NCI-H345 (cell line): ENCODE data around the gene SCT.

Experiments used
- DNase-seq: peaks from one replicate; lab custom pipeline; 2025; lab: John Stamatoyannopoulos, UW

Gene SCT

DNA sequence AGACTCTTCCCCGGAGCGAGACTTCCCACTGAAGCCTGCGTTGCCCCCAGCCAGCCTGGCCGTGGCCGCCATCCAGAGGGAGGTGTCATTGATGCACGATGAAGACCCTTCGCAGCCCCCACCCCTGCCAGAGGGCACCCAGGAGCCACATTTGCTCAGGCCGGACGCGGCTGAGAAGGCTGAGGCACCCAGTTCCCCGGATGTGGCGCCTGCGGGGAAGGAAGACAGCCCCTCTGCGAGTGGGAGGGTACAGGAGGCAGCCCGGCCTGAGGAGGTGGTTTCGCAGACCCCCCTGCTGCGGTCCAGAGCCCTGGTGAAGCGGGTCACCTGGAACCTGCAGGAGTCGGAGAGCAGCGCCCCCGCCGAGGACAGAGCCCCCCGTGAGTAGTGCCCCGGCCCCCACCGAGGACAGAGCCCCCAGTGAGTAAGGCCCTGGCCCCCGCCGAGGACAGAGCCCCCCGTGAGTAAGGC, 17.6 kb downstream of the SCT start:
- no peak for DNase-seq

DNA sequence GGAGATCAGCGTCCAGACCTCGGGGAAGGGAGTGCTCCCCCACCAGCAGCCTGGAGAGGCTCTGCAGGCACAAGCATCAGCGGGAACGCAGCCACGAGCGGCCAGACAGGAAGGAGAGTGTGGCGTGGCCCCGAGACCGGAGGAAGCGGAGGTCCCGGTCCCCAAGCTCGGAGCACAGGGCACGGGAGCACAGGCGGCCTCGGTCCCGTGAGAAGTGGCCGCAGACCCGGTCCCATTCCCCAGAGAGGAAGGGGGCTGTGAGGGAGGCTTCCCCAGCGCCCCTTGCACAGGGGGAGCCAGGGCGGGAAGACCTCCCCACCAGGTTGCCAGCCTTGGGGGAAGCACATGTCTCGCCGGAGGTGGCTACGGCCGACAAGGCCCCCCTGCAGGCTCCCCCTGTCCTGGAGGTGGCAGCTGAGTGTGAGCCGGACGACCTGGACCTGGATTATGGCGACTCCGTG, 18.2 kb downstream of the SCT start:
- no peak for DNase-seq

DNA sequence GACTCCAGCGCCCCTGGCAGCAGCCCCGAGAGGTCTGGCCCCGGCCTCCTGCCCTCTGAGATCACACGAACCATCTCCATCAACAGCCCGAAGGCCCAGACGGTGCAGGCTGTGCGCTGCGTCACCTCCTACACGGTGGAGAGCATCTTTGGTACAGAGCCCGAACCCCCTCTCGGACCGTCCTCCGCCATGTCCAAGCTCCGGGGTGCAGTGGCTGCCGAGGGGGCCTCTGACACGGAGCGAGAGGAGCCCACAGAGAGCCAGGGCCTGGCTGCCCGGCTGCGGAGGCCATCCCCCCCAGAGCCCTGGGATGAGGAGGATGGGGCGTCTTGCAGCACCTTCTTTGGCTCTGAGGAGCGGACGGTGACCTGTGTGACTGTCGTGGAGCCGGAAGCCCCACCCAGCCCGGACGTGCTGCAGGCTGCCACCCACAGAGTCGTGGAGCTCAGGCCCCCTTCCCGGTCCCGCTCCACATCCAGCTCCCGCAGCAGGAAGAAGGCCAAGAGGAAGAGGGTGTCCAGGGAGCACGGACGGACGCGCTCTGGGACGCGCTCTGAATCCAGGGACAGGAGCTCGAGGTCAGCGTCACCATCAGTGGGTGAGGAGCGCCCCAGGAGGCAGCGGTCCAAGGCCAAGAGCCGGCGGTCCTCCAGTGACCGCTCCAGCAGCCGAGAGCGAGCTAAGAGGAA, 18.9 kb downstream of the SCT start:
- DNase-seq = no peak

DNA sequence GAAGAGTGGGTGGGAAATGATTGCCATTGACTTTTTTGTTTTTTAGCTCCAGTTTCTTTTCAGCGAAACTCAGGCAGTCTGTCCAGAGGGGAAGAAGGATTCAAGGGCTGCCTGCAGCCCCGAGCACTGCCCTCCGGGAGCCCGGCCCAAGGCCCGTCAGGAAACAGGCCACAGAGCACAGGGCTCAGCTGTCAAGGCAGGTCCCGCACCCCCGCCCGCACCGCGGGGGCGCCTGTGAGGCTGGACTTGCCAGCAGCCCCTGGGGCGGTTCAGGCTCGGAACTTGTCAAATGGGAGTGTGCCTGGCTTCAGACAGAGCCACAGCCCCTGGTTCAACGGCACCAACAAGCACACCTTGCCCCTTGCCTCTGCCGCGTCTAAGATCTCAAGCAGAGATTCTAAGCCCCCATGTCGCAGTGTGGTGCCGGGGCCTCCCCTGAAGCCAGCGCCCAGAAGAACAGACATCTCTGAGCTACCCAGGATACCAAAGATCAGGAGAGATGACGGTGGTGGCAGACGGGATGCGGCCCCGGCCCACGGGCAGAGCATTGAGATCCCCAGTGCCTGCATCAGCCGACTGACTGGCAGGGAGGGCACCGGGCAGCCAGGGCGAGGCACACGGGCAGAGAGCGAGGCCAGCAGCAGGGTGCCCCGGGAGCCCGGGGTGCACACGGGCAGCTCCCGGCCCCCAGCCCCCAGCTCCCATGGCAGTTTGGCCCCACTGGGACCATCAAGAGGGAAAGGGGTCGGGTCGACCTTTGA, 19.8 kb downstream of the SCT start:
- no peak for DNase-seq

DNA sequence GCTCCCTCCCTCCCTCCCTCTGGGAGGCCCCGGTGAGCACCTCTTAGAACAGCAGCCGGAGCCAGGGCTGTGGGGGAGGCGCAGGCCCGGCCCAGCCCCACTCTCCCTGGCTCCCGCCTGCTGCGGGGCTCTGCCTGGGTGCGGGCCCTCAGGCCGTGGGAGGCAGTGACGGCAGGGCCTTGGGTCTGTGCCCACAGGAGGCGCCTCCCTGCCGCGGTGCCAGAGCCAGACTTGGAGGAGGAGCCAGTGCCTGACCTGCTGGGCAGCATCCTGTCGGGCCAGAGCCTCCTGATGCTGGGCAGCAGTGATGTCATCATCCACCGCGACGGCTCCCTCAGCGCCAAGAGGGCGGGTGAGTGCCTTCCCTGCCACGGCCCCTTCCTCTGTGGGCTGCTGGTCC, 20.7 kb downstream of the SCT start:
- DNase-seq = no peak

DNA sequence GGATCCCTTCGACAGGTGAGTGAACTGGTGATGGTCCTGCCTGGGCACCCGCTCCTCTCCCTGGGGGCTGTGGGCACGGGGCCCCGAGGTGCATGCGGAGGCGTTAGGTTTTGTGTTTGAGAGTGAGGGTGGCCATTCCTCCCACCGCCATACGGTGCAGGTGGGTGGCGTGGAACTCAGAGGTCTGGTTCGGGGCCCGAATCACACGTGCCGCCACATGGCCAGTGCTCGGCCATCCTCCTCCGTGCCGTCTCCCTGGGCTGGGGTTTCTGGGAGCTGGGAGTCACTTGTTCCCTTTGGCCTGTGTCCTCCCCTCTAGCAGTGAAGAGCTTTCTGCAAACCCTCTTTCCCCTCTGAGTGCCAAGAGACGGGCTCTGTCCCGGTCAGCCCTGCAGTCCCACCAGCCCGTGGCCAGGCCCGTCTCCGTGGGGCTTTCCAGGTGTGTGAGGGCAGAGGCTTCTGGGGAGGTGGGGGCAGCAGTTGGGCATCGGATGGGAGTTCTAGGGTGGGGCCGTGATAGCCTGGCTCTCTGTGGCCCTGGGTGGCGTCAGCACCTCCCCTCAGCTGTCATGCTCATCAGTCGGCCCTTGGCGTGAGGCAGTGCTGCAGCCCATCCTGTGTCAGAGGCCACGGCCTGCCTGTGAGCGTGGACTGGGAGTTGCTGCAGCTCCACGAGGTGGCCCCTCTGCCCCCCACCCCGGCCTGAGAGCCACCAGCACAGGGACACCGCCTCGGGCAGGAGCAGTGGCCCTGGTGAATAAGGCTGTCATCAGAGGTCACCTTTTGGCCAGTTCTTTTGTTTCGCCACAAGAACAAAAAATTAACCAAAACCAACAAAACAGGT, 21.5 kb downstream of the SCT start:
- DNase-seq = no peak

DNA sequence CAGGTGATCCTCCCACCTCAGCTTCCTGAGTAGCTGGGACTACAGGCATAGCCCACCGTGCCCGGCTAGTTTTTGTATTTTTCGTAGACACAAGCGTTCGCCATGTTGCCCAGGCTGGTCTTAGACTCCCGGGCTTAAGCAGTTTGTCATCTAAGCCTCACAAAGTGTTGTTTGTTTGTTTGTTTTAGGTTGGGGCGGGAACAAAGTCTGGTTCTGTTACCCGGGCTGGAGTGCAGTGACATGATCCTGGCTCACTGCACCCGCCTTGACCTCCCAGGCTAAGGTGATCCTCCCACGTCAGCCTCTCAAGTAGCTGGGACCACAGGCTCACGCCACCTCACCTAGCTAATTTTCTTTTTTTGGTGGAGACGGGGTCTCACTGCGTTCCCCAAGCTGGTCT, 23.8 kb downstream of the SCT start:
- DNase-seq = no peak

DNA sequence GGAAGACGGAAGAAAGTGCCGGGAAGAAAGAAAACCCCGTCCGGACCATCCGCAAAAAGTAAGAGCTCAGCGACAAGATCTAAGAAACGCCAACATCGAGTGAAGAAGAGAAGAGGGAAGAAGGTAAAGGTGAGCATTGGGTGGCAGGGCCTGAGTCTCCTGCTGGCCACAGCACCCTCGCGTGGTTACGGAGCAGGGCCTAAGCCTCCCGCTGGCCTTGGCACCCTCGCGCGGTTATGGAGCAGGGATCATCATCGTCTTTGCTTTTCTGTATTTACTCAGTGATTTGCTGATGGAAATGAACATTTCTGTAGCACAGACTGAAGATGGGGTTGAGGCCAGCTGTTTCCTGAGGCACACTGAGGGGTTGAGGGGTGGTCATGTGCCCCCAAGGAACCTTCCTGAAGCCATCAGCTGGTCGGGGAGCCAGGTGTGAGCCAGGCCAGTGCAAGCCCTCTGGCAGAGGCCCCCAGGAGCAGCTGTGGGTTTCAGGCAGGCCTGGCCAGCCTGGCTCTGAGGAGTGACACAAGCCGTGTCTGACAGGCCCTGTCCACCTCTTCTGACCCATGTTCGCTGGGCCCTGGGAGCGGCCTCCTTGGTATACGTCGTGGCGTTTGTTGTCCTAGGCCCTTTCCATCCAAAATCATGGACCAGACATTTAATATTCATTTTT, 25.3 kb downstream of the SCT start:
- no peak for DNase-seq

DNA sequence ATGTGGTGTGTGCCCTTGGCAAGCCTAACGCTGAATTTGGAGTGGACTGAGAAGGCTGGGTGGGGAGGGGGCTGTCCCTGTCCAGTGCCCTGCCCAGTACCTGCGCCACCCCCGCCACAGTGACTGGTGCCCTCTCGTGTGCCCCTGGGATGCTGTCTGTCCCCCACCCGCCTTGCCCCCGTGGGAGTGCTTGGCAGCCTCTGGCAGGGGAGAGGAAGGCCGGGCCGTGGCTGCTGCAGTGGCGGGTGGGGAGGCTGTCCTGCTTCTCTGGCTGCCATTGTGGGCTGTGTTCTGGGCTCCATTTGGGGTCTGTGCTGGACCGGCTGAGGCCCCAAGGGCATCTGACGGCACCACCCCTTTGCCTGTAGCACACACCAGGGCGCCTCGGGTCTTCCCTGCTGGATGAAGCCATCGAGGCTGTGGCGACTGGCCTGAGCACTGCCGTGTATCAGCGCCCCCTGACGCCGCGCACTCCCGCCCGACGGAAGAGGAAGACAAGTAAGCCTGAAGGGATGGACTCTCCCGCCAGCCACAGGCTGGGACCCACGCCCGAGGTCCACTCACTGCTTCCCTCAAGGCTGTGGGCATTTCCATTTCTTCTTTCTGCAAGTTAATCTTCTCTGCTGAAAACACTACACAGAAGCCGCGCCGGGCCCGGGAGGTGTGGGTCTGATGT, 28.8 kb downstream of the SCT start:
- DNase-seq = no peak

DNA sequence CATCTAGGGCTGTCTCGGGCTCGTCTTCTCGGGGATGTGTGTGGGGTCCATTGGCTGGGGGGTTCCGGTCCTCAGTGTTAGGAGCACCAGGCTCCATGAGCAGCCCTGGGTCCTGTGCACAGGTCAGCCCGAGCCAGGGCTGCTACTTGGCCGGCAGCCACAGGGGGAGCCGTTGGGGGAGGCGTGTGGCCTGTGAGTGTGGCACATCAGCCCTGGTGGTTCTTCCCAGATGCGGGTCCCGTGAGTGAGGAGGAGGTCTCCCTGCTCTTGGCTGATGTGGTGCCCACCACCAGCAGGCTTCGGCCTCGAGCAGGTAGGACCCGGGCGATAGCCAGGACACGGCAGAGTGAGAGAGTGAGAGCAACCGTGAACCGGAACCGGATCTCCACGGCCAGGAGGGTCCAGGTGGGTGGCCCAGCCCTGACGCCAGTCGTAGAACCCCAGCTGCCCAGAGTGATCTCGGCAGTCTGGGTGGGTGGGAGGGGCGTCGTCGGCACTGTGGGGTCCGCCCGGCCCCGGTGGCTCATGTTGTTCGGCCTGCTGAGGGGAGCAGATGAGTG, 29.7 kb downstream of the SCT start:
- DNase-seq = no peak

DNA sequence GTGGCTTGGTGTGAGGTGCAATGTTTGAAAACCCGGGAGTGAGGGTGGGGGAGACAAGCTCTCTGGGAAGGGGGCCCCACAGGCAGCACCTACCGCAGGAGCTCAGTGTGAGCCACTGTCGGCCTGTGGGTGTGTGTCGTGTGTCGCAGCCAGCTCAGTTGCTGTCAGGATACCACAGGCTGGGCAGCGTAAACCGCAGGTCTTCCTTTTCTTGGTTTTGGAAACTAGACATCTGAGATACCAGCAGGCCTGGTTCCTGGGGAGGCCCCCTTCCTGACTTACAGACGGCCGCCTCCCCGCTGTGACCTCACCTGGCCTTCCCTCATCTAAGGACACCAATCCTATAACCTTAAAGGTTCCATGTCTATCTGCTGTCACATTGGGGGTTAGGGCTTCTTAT, 30.6 kb downstream of the SCT start:
- no peak for DNase-seq

DNA sequence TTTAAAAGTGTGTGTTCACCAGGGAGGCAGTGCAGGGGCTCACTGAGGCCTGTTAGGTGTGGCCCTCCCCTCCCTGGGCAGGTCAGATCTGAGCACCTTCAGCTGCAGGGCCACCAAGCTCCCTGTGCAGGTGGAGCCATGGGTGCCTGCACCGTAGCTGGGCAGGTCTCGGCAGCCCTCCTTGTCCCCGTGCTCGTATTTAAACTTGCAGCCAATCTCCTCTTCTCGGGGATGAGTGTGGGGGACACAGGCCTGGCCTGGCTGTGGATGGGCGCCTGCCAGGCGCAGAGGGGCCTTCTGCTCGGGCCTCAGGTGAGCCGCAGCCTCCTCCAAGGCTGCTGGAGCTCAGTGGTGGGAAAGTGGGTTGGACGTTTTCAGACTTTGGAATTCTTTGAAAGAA, 31.6 kb downstream of the SCT start:
- DNase-seq = no peak

DNA sequence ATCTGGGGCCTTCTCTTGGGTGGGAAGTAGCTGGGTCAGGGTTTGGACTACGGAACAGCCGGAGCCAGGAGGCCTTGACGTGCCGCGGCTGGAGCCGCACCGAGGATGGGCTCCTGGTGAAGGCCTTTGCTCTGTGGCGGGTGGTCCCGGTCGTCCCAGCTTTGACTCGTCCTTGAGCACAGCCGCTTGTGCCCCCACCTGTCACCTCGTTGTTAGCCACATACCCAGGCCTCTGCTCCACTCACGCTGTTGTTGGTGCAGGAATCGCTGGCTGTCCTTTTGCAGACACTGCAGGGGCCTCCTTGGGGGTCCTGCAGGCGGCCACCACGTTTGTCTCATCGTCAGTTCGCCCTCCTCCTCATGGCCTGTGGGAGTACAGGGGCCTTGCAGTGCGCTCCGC, 33.6 kb downstream of the SCT start:
- no peak for DNase-seq

DNA sequence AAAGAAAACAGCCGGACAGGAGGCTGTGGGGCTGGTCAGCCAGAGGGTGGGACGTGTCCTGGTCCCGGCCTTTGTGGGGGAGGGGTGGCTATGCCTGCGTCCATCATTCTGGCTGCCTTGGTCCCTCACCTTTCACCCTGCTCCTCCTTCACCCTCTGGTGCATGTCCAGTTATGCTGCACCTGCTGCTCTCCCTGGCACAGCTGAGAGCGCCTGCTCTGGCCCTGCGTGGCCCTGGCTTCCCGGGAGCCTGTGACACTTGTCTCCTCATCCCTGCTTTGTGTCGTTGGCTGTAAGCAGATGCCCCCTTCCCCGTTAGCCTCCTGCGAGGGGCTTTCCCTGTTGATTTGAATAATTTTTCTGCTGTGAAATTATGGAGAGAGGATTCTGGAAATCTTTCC, 34.1 kb downstream of the SCT start:
- no peak for DNase-seq

DNA sequence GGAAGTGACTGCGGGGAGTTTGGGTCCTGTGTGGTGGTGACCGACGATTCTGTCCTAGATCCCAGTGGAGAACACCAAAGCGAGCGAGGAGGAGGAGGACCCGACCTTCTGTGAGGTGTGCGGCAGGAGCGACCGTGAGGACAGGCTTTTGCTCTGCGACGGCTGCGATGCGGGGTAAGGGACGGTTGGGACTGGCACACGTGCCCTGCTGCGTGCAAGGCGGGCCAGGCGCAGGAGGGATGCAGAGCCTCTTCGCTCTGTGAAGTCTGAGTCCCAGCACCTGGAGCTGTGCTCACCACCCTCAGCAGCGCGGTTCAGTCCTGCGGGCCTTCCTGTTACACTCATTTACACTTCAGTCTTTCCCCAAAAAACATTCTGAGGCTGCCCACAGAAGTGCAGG, 34.5 kb downstream of the SCT start:
- no peak for DNase-seq

DNA sequence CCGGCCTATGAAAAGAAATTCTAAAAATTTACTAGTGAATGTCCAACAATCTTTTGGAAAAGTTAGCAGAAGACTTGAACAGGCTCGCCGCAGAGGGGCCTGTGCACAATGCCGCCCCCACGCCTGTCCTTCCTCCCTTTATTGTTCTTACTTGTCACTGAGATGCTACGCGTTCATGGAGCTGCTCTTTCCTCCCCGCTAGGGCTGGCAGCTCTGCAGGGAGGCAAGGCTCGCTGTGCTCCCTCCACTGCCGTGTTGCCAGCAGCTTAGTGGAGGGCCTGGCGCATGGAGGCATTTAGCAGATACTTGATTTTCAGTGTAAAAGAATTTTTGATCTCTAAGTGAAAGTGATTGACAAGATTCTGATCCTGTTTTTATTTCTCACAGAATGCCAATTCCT, 36.0 kb downstream of the SCT start:
- DNase-seq = no peak

DNA sequence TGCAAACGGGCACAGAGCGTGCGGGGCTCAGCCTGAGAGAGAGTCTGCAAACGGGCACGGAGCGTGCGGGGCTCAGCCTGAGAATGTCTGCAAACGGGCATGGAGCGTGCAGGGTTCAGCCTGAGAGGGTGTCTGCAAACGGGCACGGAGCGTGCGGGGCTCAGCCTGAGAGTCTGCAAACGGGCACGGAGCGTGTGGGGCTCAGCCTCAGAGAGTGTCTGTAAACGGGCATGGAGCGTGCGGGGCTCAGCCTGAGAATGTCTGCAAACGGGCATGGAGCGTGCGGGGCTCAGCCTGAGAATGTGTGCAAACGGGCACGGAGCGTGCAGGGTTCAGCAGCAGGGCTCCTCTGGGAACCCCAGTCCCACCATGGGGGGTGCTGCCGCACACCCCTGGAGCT, 37.2 kb downstream of the SCT start:
- no peak for DNase-seq

DNA sequence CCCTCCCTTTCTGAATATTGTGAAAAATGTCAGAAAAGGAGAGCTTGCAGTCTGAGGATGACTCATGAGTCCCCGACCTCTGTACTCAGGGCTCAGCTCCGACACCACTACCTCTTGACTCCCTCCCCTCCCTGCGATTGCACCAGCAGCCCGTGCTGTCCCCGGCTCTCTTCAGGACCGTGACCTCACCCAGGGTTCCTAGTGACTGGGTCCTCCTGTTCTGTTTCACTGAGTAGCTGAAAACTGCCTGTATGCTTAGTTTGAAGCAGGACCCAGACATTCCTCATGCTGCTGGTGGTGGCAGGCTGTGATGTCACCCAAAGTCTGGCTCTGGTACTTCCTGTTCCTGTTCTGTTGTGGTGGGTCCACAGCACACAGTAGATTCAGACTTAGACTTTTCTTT, 39.0 kb downstream of the SCT start:
- no peak for DNase-seq

DNA sequence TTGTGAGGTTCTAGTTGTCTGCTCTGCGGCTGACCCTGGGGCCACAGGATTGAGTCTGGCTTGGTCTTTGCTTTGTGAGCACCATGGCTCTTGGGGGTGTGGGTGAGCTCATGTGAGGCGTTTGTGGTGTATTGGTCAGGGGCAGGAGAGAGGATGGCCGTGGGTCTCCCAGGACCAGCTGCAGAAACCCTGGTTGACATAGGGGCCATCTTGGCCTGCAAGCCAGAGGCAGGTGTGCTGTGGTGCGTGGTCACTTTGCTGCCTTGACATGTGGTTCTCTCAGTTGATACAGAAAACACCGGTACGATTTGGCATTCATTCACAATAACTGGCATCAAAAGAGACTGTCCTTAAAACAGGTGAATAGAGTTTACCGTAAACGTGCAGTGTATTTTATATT, 39.4 kb downstream of the SCT start:
- no peak for DNase-seq

DNA sequence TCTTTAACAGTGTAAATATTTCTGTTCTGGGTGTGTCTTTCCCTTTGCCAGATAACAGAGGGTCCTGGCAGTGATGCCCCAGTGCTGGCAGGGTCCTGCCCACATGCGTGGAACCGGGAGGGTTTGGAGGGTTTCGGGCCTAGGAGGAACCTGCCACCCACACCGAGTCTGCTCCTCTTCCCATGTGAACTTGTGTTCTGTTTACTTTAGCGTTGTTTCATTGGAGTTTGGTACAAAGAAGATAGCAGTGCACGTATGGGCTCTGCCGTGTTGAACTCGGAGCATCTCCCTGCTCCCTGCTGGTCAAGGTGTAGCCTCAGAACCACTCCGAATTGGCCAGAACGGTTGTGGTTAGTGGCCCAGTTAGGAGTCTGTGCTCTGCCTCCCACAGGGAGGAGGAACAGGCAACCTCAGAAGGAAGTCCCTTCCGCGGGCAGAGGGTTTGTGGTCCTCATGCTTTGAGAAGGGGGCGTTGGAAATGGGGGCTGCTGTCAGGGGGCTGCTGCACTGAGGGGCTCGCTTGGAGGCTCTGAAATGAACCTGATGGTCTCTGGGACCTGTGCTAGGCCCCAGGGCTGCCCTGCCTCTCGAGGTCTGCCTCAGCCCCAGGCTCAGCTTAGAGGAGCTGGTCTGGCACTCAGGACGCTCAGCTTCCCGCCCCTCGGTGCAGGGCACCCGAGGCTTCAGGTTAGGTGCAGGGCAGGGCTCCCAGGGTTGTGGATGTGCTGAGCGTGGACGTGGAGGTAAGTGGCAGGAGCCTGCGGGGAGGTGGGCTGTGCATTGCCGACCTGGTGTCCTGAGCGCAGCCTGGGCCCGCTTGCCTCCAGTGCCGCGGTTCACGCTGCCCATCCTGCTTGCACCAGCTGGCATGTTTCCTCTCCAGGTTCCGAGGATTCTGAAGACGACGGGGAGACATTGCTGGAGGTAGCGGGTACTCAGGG, 40.3 kb downstream of the SCT start:
- DNase-seq = no peak
